ENCODE results near the gene COG3. TPM values are rescaled to one million over a fixed set of nuclear protein-coding genes. Genes with fewer than 3 reads are reported as not detected.

The COG3 gene
- polyA plus RNA-seq, 1 donor from 2014 or later: 29.6 TPM

DNA sequence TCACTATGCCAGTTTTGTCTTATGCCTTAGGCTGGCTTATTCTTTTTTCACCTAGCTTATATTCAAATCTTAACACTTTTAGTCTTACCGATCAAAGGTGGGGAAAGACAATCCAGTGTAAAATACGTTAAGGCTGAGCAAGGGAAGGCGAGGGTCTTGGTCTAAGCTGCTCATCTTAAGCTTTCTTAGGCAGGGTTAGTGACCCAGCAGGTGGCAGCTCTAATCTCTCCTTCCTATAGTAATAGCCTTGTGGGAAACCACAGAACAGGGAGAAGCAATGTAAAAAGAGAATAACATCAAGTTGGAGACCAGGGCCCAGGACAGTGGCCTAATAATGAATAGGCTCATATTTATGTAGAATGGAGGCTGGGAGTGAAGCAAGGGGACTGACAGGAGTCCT lies 45.9 kb downstream of the COG3 start:
- Mint-ChIP-seq H3K27me3 (no peaks in the 10 kb centered on the region), H3K4me1 (peaks cover 11 to 16% (median 11%) of the 10 kb centered on the region in 3 donors), H3K36me3 (peaks cover 4% of the 10 kb centered on the region), H3K4me3 (no peak overlapping the region), H3K27ac (no peak overlapping the region), H3K9me3 (no peaks in the 10 kb centered on the region)

- Mint-ChIP-seq H3K9me3 (no peaks in the 10 kb centered on the region), H3K27me3 (no peaks in the 10 kb centered on the region), H3K27ac (peak overlapping the region in 1 of 3 donors; percentile 57), H3K4me1 (peaks cover 11 to 16% (median 11%) of the 10 kb centered on the region in 3 donors), H3K4me3 (no peak overlapping the region), H3K36me3 (peaks cover 4% of the 10 kb centered on the region)
Observed at GRCh38 chr13:45511310-45512097, 46.8 kb downstream of the COG3 start.

DNA sequence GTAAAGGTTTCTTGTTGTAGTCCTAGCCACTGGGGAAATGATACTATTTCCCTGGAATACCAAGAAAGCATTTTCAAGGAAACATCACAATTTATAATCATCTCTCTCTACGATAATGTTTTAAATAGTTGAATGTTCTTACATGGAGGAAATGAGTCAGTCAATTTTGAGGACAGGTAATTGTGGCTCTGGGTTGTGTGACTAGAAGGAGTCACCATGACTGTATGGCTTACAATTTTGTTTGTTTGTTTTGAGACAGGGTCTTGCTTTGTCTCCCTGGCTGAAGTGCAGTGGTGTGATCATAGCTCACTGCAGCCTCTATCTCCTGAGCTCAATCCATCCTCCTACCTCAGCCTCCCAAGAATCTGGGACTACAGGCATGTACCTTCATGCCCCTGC lies 47.4 kb downstream of the COG3 start:
- Mint-ChIP-seq H3K27ac (peak overlapping the region in 1 of 3 donors; percentile 57), H3K27me3 (no peaks in the 10 kb centered on the region), H3K9me3 (no peaks in the 10 kb centered on the region), H3K4me1 (peaks cover 11 to 16% (median 11%) of the 10 kb centered on the region in 3 donors), H3K36me3 (peaks cover 4% of the 10 kb centered on the region), H3K4me3 (no peak overlapping the region)

GRCh38 chr13:45516757-45517156 lies 52.0 kb downstream of the COG3 start:
- Mint-ChIP-seq H3K4me1 (peaks cover 0 to 2% (median 0%) of the 10 kb centered on the region in 3 donors), H3K27me3 (no peaks in the 10 kb centered on the region), H3K36me3 (peaks cover 6% of the 10 kb centered on the region), H3K9me3 (no peaks in the 10 kb centered on the region), H3K4me3 (no peak overlapping the region), H3K27ac (no peak overlapping the region)

- H3K4me3 Mint-ChIP-seq: no peak overlapping the region
- H3K4me1 Mint-ChIP-seq: peaks cover 0 to 2% (median 0%) of the 10 kb centered on the region in 3 donors
- peaks cover 6% of the 10 kb centered on the region for H3K36me3 Mint-ChIP-seq
- peak overlapping the region in 1 of 3 donors; percentile 76 for H3K27ac Mint-ChIP-seq
- no peaks in the 10 kb centered on the region for H3K27me3 Mint-ChIP-seq
- no peaks in the 10 kb centered on the region for H3K9me3 Mint-ChIP-seq
Observed at GRCh38 chr13:45518525-45519245, 53.9 kb downstream of the COG3 start.

DNA sequence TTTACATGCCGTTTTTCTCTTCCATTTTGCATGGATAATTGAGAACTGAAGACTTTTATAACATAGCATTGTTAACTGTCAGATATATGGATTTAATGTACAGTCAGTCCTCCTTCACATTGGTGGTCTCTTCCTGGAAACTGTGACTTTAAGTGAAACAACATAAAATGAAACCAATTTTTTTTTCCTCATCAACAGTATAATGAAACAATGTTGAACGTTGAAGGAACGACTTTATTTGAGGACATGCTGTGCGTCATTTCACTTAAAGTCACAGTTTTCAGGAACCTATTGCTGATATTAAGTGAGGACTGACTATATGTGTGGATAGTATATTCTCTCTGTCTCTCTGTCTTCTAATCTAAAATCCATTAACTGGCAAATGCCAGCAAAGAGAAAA lies 54.8 kb downstream of the COG3 start:
- no peaks in the 10 kb centered on the region for H3K9me3 Mint-ChIP-seq
- no peaks in the 10 kb centered on the region for H3K27me3 Mint-ChIP-seq
- H3K4me3 Mint-ChIP-seq: no peak overlapping the region
- H3K36me3 Mint-ChIP-seq: peaks cover 6% of the 10 kb centered on the region
- peak overlapping the region in 1 of 3 donors; percentile 64 for H3K27ac Mint-ChIP-seq
- peaks cover 0 to 2% (median 0%) of the 10 kb centered on the region in 3 donors for H3K4me1 Mint-ChIP-seq

DNA sequence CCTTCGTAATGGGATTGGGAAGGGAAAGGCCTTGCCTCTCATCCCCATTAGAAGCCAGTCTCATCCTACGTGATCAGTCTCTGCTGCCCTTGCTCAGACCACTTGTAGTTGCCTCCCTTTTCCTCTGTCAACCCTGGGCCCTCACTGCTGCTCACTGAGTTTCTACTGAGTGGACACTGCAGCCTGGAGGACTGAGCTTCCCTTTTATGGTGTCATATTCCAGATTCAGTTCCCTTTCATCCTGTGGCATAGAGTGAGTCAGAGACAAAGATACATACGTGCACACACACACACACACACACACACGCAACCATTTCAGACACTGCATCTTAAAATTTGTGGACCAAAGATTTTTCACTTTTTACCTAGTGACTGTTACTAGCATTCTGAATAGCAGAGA lies 56.6 kb downstream of the COG3 start:
- Mint-ChIP-seq H3K36me3 (peaks cover 16% of the 10 kb centered on the region), H3K4me1 (peaks cover 0 to 2% (median 0%) of the 10 kb centered on the region in 3 donors), H3K27me3 (no peaks in the 10 kb centered on the region), H3K4me3 (no peak overlapping the region), H3K9me3 (no peaks in the 10 kb centered on the region), H3K27ac (no peak overlapping the region)

DNA sequence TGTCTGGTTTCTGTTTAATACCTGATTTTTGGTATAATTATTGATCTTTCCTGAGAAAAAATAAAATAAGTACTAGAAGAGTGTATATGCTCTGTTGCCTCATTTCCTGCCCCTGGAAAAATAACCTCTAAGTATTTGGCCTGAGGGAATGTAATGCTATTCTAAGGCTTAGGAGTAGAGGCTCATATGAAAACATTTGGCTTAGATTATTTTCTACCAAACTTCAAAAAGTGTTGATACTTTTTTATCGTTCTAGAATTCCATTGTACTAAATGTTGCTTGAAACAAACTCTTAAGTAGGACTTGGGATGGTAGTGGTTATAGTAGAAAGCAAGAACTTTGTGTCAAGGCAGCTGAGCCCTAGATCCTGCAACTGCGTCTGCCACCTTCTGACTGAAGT lies 57.8 kb downstream of the COG3 start:
- Mint-ChIP-seq H3K27ac (peak overlapping the region in 2 of 3 donors; percentile 23 to 73), H3K36me3 (peaks cover 18% of the 10 kb centered on the region), H3K4me3 (no peak overlapping the region), H3K27me3 (no peaks in the 10 kb centered on the region), H3K4me1 (peaks cover 0 to 2% (median 0%) of the 10 kb centered on the region in 3 donors), H3K9me3 (no peaks in the 10 kb centered on the region)

GRCh38 chr13:45527699-45528462 lies 63.1 kb downstream of the COG3 start:
- no peaks in the 10 kb centered on the region for H3K27me3 Mint-ChIP-seq
- no peak overlapping the region for H3K27ac Mint-ChIP-seq

GRCh38 chr13:45529758-45530157 lies 65.0 kb downstream of the COG3 start:
- no peaks in the 10 kb centered on the region for H3K9me3 Mint-ChIP-seq
- H3K27ac Mint-ChIP-seq: no peak overlapping the region

More at GRCh38 chr13:45527699-45528462, 63.1 kb downstream of the COG3 start:
- Mint-ChIP-seq H3K36me3 (peaks cover 15% of the 10 kb centered on the region), H3K9me3 (no peaks in the 10 kb centered on the region), H3K4me3 (no peak overlapping the region), H3K4me1 (no peaks in the 10 kb centered on the region)

GRCh38 chr13:45534604-45535003 lies 69.9 kb downstream of the COG3 start:
- no peaks in the 10 kb centered on the region for H3K9me3 Mint-ChIP-seq
- no peak overlapping the region for H3K27ac Mint-ChIP-seq
- peaks cover 5% of the 10 kb centered on the region for H3K36me3 Mint-ChIP-seq
- H3K4me3 Mint-ChIP-seq: peak overlapping the region in 1 of 4 donors; percentile 65
- peaks cover 0 to 2% (median 0%) of the 10 kb centered on the region in 3 donors for H3K4me1 Mint-ChIP-seq
- no peaks in the 10 kb centered on the region for H3K27me3 Mint-ChIP-seq

More at GRCh38 chr13:45529758-45530157, 65.0 kb downstream of the COG3 start:
- H3K4me1 Mint-ChIP-seq: no peaks in the 10 kb centered on the region
- peaks cover 16% of the 10 kb centered on the region for H3K36me3 Mint-ChIP-seq
- H3K4me3 Mint-ChIP-seq: no peak overlapping the region
- no peaks in the 10 kb centered on the region for H3K27me3 Mint-ChIP-seq

DNA sequence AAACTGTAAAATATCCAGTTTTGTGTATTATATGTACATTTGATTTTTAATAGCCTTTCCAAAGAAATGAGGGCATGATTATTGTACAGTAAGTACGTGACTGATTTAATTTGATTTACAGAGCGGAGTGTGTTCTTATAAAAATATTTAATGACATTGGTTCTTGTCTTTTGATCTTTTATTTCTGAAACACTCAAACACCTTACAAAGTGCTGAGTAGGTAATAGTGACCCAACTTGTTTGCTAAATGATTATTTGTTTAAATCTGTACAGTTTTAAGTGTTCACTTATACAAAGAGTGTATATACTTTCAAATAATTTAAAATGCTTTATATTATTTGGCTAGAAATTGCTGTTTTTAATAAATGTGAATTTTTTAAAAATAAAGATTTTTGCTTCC lies 71.5 kb downstream of the COG3 start:
- Mint-ChIP-seq H3K4me3 (no peak overlapping the region), H3K27ac (no peak overlapping the region), H3K4me1 (peaks cover 0 to 2% (median 0%) of the 10 kb centered on the region in 3 donors), H3K36me3 (peaks cover 5% of the 10 kb centered on the region), H3K27me3 (no peaks in the 10 kb centered on the region), H3K9me3 (no peaks in the 10 kb centered on the region)

GRCh38 chr13:45537516-45537915 lies 72.8 kb downstream of the COG3 start:
- Mint-ChIP-seq H3K27me3 (no peaks in the 10 kb centered on the region), H3K4me1 (peaks cover 0 to 2% (median 0%) of the 10 kb centered on the region in 3 donors), H3K9me3 (no peaks in the 10 kb centered on the region), H3K4me3 (no peak overlapping the region), H3K27ac (peak overlapping the region in 1 of 3 donors; percentile 63), H3K36me3 (peaks cover 7% of the 10 kb centered on the region)

- no peaks in the 10 kb centered on the region for H3K27me3 Mint-ChIP-seq
- peaks cover 0 to 2% (median 0%) of the 10 kb centered on the region in 3 donors for H3K4me1 Mint-ChIP-seq
- H3K36me3 Mint-ChIP-seq: peaks cover 1% of the 10 kb centered on the region
- no peak overlapping the region for H3K27ac Mint-ChIP-seq
- H3K4me3 Mint-ChIP-seq: no peak overlapping the region
- no peaks in the 10 kb centered on the region for H3K9me3 Mint-ChIP-seq
Observed at GRCh38 chr13:45538382-45538781, 73.6 kb downstream of the COG3 start.

- no peaks in the 10 kb centered on the region for H3K9me3 Mint-ChIP-seq
- H3K27me3 Mint-ChIP-seq: no peaks in the 10 kb centered on the region
- H3K36me3 Mint-ChIP-seq: peaks cover 1% of the 10 kb centered on the region
- H3K4me3 Mint-ChIP-seq: no peak overlapping the region
- peak overlapping the region in 1 of 3 donors; percentile 23 for H3K27ac Mint-ChIP-seq
- peaks cover 0 to 2% (median 0%) of the 10 kb centered on the region in 3 donors for H3K4me1 Mint-ChIP-seq
Observed at GRCh38 chr13:45540195-45540594, 75.5 kb downstream of the COG3 start.

Data from IgD-negative memory B cell (primary cell).